SK-N-SH treated with all-trans-retinoic acid at 6 μM for 48 hours (cell line): ENCODE measurements around the gene TRAK1.

Experiments used
- PATZ1 ChIP-seq: fragments of 250-450 bp; sonication (Bioruptor Pico); IDR thresholded peaks from 2 replicates; pipeline ENCODE4 v1.8.0; 2020; ENCODE audit warnings: mild to moderate bottlenecking, moderate library complexity, borderline replicate concordance
- POU6F1 ChIP-seq: fragments of 250-450 bp; sonication (Bioruptor Pico); IDR thresholded peaks from 2 replicates; pipeline ENCODE4 v1.8.0; 2021; ENCODE audit warnings: low read depth, mild to moderate bottlenecking, moderate library complexity, borderline replicate concordance
- RARB ChIP-seq: fragments of 250-450 bp; sonication (Bioruptor Pico); IDR thresholded peaks from 2 replicates; pipeline ENCODE4 v1.8.0; 2021; ENCODE audit warnings: mild to moderate bottlenecking, moderate library complexity

- no peak for TF ChIP-seq POU6F1
- no peak for TF ChIP-seq PATZ1
- TF ChIP-seq RARB (CRISPR knock-in tag), result no peak
Measured at GRCh38 chr3:42144209-42144608, 53.1 kb downstream of the TRAK1 start.
